Measurements from ENCODE around the gene SH3PXD2A.
"Not testable (repeated sequence)": the region's sequence is repeated elsewhere in the genome, so short reads cannot be mapped to it uniquely, and the experiment has no call there.

Gene SH3PXD2A

GRCh38 chr10:103632871-103633270 is 222.5 kb downstream of the SH3PXD2A start:
- DNase-seq: not testable (repeated sequence)

- no peak for DNase-seq
Observed at GRCh38 chr10:103632247-103632642, 223.1 kb downstream of the SH3PXD2A start.

GRCh38 chr10:103630156-103630555 is 225.2 kb downstream of the SH3PXD2A start:
- DNase-seq: no peak

DNA sequence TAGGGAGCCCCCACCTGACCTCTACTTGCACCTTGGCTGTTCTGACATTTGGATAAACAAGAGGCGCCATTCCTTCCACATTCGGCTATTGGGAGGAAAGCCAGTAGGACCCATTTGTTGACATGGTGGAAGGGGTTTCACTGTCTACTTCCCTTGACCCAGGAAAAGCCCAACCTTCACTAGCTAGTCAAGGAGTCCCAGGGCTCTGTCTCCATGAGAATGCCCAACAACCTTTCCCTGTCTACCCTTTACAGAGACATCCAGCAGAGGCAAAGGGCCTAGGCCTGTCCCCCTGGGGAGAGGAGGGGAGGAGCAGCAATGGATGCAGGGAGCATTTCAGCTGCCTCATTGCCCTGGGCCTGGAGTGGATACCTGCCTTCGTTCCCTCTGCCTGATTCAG is 225.8 kb downstream of the SH3PXD2A start:
- DNase-seq: no peak

- no peak for DNase-seq
Observed at GRCh38 chr10:103627893-103628292, 227.5 kb downstream of the SH3PXD2A start.

GRCh38 chr10:103627111-103627892 is 228.1 kb downstream of the SH3PXD2A start:
- no peak for DNase-seq

DNA sequence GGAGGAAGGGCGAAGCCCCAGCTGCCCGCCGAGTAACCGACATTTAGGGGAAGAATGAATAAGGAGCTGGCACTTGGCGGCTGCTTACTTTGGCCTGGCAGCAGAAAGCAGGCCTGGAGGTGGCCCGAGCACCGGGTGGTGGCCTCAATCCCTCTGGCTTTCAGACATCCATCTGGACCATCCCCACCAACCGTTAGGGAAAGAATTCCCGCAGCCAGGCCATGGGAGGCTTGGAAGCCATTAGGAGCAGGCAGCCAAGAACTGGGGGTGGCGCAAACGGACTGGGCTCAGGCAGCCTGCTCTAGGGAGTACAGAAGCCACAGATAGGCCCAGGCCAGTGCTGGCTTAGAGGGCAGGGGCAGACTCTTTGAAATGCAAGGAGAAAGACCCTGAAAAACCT is 229.2 kb downstream of the SH3PXD2A start:
- DNase-seq: no peak

GRCh38 chr10:103622935-103623574 is 232.3 kb downstream of the SH3PXD2A start:
- no peak for DNase-seq

DNA sequence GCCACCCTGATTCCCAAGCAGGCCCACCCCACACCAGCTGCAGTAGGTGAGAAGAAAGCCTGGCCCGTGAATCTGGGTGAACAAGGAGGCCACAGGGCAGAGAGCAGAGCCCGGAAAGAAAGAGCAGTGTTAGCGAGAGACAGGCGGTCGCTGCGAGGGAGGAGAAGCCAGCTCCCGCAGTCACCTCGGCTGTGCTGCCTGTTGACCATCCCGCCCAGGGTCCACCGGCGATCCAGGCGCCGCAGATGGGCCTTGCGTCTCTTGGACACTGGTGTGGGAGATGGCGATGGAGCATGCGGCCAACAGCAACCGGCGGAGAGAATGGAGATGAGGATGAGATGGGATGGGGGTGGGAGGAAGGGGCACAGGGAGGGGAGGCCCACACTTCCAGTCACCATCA is 233.1 kb downstream of the SH3PXD2A start:
- no peak for DNase-seq

DNA sequence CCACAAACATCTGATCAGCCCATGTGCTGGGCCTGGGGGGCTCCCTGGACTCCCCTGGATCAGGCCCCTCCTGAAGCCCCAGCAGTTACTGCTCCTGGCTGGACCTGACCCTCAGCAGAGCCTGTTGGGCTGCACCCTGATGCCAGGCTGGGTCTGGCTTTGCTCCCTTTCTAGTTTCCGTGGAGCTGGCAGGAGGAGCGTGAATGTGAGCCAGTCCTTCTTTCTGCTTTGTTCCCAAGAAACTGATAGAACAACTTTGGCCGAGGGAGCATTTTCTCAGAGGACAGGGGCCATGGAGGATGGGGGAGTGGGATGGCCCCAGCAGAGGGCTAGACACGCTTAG is 233.6 kb downstream of the SH3PXD2A start:
- no peak for DNase-seq

GRCh38 chr10:103620891-103621782 is 234.2 kb downstream of the SH3PXD2A start:
- no peak for DNase-seq

- no peak for DNase-seq
Observed at GRCh38 chr10:103620352-103620740, 235.0 kb downstream of the SH3PXD2A start.

DNA sequence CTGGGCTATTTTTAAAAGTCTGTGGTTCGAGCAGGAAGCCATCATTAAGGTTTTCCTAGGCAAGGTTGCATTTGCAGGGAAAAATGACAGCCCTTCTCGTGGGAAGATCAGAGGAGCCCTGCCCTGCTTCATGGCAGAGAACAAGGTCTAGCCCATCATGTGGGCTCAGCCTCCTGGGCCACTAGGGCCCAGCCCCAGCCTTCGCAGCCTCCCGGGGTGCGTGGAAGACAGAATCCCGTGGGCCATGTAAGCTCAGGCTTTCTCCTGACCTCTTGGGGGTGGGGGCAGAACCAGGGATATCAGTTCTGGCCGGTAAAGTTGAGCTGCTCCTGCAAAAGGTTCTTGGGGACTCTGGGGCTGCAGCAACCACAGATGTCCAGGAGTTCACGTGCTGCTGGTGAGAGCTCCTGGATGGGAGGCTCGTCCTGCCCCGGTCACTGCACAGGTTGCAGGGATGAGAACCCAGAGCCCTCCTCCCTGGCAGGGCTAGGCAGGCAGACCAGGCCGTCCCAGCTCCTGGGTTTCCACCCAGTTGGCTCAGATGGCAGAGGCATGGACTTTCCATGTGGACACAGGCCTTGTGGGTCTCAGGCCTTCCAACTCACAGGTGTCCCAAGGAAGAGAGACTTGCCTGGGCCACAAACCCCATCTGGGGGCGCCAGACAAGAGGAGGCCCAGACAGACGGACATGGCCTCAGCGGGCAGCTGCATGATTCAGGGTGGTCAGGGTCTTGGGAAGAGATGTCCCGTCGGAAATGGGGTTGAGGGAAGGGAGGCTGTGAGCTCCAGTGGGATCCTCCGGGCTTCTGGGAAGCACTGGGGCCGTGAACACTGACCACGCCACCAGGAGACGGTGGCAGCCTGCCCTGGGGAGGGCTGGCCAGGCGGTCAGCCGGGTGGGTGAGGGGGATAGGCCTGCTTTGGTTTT is 235.7 kb downstream of the SH3PXD2A start:
- no peak for DNase-seq

DNA sequence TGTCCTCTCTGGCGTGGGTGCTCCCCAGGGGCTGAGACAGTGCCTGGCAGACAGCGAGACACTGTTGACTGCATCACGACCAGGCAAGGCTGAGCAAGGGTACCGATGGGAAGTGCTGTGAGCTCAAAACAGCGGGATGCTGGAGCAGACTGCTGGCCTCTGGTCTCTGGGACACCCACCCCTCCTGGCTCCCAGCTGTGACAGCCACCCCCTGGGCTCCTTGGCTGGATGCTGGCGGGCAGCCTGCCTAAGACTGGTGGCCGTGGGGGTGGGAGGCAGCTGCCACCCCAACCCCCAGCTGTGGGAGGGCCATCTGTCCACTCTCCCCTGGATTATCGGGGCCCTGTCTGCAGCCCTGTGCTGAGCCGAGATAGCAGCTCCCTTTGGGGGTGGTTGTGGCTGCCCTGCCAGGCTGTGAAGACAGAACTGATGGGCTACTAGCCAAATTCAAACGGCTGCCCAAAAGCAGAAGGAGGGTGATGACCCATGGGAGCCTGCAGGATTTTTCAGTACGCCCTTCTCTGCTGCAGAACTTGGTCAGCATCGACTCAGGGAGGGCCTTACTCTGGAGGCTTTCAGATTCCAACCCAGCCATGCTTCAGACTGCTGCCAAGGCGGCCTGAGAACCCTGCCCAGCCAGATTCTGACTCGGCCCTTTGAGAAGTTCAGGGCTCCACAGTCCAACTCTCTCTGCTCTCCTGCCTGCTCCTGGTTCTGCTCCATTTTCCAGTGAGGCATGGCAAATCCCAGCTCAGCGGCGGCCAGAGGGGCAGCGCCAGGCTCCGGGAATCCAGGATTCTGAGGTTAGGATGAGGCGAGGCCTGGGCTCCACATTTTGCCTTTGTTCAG is 236.6 kb downstream of the SH3PXD2A start:
- no peak for DNase-seq

GRCh38 chr10:103617602-103618385 is 237.6 kb downstream of the SH3PXD2A start:
- DNase-seq: no peak

- DNase-seq: no peak
Observed at GRCh38 chr10:103616705-103617601, 238.4 kb downstream of the SH3PXD2A start.

GRCh38 chr10:103614306-103615158 is 240.8 kb downstream of the SH3PXD2A start:
- no peak for DNase-seq

DNA sequence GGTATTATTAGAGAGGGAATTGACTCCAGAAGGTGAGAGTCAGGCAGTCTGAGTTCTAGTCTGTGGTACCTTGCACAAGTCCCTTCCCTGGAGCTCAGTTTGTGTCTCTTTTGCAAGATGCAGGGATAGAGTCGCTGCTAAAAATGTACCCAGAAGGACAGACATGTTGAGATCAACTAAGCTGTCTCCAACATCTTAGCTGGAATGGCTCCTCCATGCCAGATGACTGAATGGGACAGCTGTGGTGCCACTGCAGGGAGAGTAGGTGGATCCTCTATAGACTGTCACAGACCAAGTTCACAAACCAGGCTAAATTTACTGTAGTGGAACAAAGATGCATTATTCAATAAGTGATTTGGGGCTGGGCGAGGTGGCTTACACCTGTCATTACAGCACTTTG is 241.8 kb downstream of the SH3PXD2A start:
- no peak for DNase-seq
